ENCODE measurements around the gene ZNF664. TPM values are rescaled to one million over a fixed set of nuclear protein-coding genes. Genes with fewer than 3 reads are reported as not detected.

ZNF664 gene
- total RNA-seq, 1 experiment from 2014 or later = 124 TPM

DNA sequence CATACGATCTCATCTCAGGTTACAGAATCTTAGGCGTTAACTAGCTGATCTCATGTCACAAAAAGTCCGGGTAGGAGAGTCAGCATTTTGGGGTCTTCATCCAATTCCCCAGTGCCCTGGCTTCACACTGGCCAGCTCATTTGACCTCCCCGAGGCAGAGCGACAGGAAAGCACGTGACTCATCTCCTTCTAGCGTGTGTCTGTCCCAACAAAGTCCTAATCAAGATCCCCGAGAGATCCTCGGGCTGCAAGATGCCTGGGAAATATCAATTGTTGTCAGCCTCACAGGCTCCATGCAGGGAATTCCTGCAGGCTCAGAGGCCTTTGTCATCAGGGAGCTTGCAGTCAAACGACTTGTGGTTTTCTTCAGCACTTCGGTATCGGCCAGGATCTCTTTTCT lies 57.5 kb downstream of the ZNF664 start:
- intact Hi-C loops (cut with micrococcal nuclease) = loop anchor here (10.0 kb wide), 1 partner anchor 524 kb away; no protein-coding TSS in a partner anchor
- Histone ChIP-seq H3K4me2 (ENCODE audit: low read length) (0 out of 2 replicates have a peak overlapping the region, but pooled peaks have one; percentile 15), H3K27ac (ENCODE audit: low read depth, low read length) (no peak overlapping the region), H4K20me1 (ENCODE audit: insufficient read depth) (no peaks in the 10 kb centered on the region), H3K79me2 (ENCODE audit: insufficient read depth, low read length) (no peaks in the 10 kb centered on the region), H3K36me3 (ENCODE audit: control insufficient read depth in 1 of 2, insufficient read depth in 2 of 2, low read length in 2 of 2) (no peaks in the 10 kb centered on the region), H3K9me3 (ENCODE audit: control insufficient read depth in 1 of 2, insufficient read depth in 1 of 2, low read depth in 1 of 2, low read length in 2 of 2) (no peaks in the 10 kb centered on the region), H2AFZ (ENCODE audit: low read depth, low read length, poor library complexity, severe bottlenecking) (no peak overlapping the region), H3K27me3 (ENCODE audit: insufficient read depth, low read length) (no peaks in the 10 kb centered on the region), H3K4me3 (replicated peaks in 1 of 2; ENCODE audit: low read depth in 1 of 2, low read length in 2 of 2) (no peak overlapping the region), H3K9me2 (ENCODE audit: insufficient read depth) (no peaks in the 10 kb centered on the region), H3K4me1 (ENCODE audit: control insufficient read depth in 1 of 2, insufficient read depth in 2 of 2, low read length in 2 of 2) (peaks cover 0 to 22% of the 10 kb centered on the region in 2 experiments; a peak in 2 of 4 replicates), H3K9ac (ENCODE audit: low read length) (no peak overlapping the region)
- BruUV-seq (replicated peaks) = no TSS peak
- ChIA-PET RAD21 (ENCODE audit: low non-redundant PET in 1 of 2, low total read pairs in 2 of 2, uncharacterized antibody in 2 of 2, unreplicated experiment in 2 of 2) (no interaction called here), POLR2A (no interaction called here), CTCF (no interaction called here)
- TF ChIP-seq RAD21 (IDR thresholded peaks at IDR 0.05; ENCODE audit: low read depth) = no peak
- no peak for TF ChIP-seq TCF7L2 (IDR thresholded peaks at IDR 0.05; ENCODE audit: borderline replicate concordance, extremely low read depth, insufficient read depth, insufficient read length)
- TF ChIP-seq CEBPB (IDR thresholded peaks at IDR 0.05; ENCODE audit: low read depth) = no peak
- TF ChIP-seq POLR2AphosphoS5 (IDR thresholded peaks at IDR 0.05; ENCODE audit: low read depth, low read length) = no peak
- no peak for TF ChIP-seq JUND (IDR thresholded peaks at IDR 0.05)
- TF ChIP-seq, protein P1, sequence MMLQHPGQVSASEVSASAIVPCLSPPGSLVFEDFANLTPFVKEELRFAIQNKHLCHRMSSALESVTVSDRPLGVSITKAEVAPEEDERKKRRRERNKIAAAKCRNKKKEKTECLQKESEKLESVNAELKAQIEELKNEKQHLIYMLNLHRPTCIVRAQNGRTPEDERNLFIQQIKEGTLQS (IDR thresholded peaks at IDR 0.05) = no peak
- no peak for TF ChIP-seq ELF1 (IDR thresholded peaks at IDR 0.05; ENCODE audit: borderline replicate concordance, low read depth)
- TF ChIP-seq CBX3 (IDR thresholded peaks at IDR 0.05; ENCODE audit: low read depth) = no peak
- TF ChIP-seq EGR1 (IDR thresholded peaks at IDR 0.05; ENCODE audit: low read depth) = no peak
- TF ChIP-seq ZFX (IDR thresholded peaks at IDR 0.05) = no peak
- no peak for TF ChIP-seq YY1 (IDR thresholded peaks at IDR 0.05; ENCODE audit: extremely low read depth, insufficient replicate concordance, low read depth, low read length)
- no peak for TF ChIP-seq EZH2phosphoT487 (IDR thresholded peaks at IDR 0.05; ENCODE audit: borderline replicate concordance)
- no peak for TF ChIP-seq SIN3A (IDR thresholded peaks at IDR 0.05; ENCODE audit: low read depth)
- ATAC-seq (no peak), DNase-seq (ENCODE audit: low read depth, low spot score) (no peak)

Measured in HCT116 (cell line).